Measurements from ENCODE around the gene CNPY1.

- TF ChIP-seq, protein P1, sequence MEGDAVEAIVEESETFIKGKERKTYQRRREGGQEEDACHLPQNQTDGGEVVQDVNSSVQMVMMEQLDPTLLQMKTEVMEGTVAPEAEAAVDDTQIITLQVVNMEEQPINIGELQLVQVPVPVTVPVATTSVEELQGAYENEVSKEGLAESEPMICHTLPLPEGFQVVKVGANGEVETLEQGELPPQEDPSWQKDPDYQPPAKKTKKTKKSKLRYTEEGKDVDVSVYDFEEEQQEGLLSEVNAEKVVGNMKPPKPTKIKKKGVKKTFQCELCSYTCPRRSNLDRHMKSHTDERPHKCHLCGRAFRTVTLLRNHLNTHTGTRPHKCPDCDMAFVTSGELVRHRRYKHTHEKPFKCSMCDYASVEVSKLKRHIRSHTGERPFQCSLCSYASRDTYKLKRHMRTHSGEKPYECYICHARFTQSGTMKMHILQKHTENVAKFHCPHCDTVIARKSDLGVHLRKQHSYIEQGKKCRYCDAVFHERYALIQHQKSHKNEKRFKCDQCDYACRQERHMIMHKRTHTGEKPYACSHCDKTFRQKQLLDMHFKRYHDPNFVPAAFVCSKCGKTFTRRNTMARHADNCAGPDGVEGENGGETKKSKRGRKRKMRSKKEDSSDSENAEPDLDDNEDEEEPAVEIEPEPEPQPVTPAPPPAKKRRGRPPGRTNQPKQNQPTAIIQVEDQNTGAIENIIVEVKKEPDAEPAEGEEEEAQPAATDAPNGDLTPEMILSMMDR (IDR thresholded peaks at IDR 0.05; ENCODE audit: borderline replicate concordance, extremely low read depth, low read length, poor library complexity, severe bottlenecking), result no peak
- no peak for TF ChIP-seq EZH2 (IDR thresholded peaks at IDR 0.05; ENCODE audit: borderline replicate concordance, low read depth, low read length, severe bottlenecking)
Observed at GRCh38 chr7:155507576-155507975, 38.8 kb downstream of the CNPY1 start.

All from DND-41 (cell line).